Activated CD8-positive, alpha-beta T cell treated with anti-CD3 and anti-CD28 coated beads for 36 hours (primary cell): Measurements from ENCODE around the gene CDC20. TPM values are rescaled to one million over a fixed set of nuclear protein-coding genes. Genes with fewer than 3 reads are reported as not detected.

Experiments
- ATAC-seq: fragments of 200-7000 bp; cut with Tn5 transposase; one replicate; pipeline ENCODE4 v1.10.0; 2021; ENCODE audit warnings: mild to moderate bottlenecking, moderate library complexity
- CTCF ChIA-PET: fragments of 350-600 bp; sonication (Branson Sonifier 250); formaldehyde crosslinking; loops from one replicate; lab custom pipeline; 2021; ENCODE audit warnings: antibody characterized with exemption; lab: Charles Lee
- POLR2A ChIA-PET: fragments of 350-600 bp; sonication (Branson Sonifier 250); formaldehyde crosslinking; loops from one replicate; lab custom pipeline; 2021; ENCODE audit warnings: antibody characterized with exemption; lab: Charles Lee
- DNase-seq: peaks from one replicate; pipeline ENCODE4 v3.0.0-alpha.2; 2020
- H3K27ac Mint-ChIP-seq: one replicate; pipeline ENCODE4 v1.8.0; 2021; ENCODE audit warnings: mild to moderate bottlenecking, mixed read lengths
- H3K27me3 Mint-ChIP-seq: one replicate; pipeline ENCODE4 v1.8.0; 2021; ENCODE audit warnings: mixed read lengths
- H3K36me3 Mint-ChIP-seq: one replicate; pipeline ENCODE4 v1.8.0; 2021; ENCODE audit warnings: low read depth, mixed read lengths
- H3K4me1 Mint-ChIP-seq: one replicate; pipeline ENCODE4 v1.8.0; 2021; ENCODE audit warnings: low read depth, mixed read lengths
- H3K4me3 Mint-ChIP-seq: one replicate; pipeline ENCODE4 v1.8.0; 2021; ENCODE audit warnings: mild to moderate bottlenecking, moderate library complexity, mixed read lengths
- H3K9me3 Mint-ChIP-seq: one replicate; pipeline ENCODE4 v1.8.0; 2021; ENCODE audit warnings: mixed read lengths
- intact Hi-C: fragments of 100-400 bp; cut with micrococcal nuclease; formaldehyde crosslinking; loops from one replicate; pipeline ENCODE4 v1.10.0; 2022
- microRNA-seq: library from miRNA; unstranded; fragments of <30 nt; microRNA quantifications from one replicate; pipeline ENCODE4 v1.2.0, GENCODE V29; 2022; ENCODE audit warnings: borderline microRNAs expressed, borderline replicate concordance
- total RNA-seq, 2 experiments: library from RNA; stranded (reverse); gene quantifications; one replicate each; pipeline ENCODE4 v1.2.3, GENCODE V29; 2021
- TF ChIP-seq, protein P1 (sequence below): fragments of 200-600 bp; IDR thresholded peaks from one replicate; pipeline ENCODE4 v1.8.0; 2022; ENCODE audit warnings: antibody characterized with exemption, mild to moderate bottlenecking

CDC20 gene
- total RNA-seq, 2 experiments from 2014 or later, result 160 to 167 TPM

- DNase-seq (no peak), ATAC-seq (no peak)
- H3K9me3 Mint-ChIP-seq, result no peaks in the 10 kb centered on the region
- H3K27me3 Mint-ChIP-seq, result no peaks in the 10 kb centered on the region
- ChIA-PET CTCF (no interaction called here), POLR2A (interaction anchor here (1.1 kb wide), 1 partner anchor 8 kb away, joined by 4 read pairs; no protein-coding TSS in a partner anchor)
- TF ChIP-seq, protein P1, sequence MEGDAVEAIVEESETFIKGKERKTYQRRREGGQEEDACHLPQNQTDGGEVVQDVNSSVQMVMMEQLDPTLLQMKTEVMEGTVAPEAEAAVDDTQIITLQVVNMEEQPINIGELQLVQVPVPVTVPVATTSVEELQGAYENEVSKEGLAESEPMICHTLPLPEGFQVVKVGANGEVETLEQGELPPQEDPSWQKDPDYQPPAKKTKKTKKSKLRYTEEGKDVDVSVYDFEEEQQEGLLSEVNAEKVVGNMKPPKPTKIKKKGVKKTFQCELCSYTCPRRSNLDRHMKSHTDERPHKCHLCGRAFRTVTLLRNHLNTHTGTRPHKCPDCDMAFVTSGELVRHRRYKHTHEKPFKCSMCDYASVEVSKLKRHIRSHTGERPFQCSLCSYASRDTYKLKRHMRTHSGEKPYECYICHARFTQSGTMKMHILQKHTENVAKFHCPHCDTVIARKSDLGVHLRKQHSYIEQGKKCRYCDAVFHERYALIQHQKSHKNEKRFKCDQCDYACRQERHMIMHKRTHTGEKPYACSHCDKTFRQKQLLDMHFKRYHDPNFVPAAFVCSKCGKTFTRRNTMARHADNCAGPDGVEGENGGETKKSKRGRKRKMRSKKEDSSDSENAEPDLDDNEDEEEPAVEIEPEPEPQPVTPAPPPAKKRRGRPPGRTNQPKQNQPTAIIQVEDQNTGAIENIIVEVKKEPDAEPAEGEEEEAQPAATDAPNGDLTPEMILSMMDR, result no peak
- intact Hi-C loops, result no loop called here
- H3K36me3 Mint-ChIP-seq, result peaks cover 26% of the 10 kb centered on the region
- no peak overlapping the region for H3K27ac Mint-ChIP-seq
- peaks cover 8% of the 10 kb centered on the region for H3K4me1 Mint-ChIP-seq
- H3K4me3 Mint-ChIP-seq, result no peak overlapping the region
Observed at GRCh38 chr1:43404353-43404752, 45.6 kb downstream of the CDC20 start.

- H3K36me3 Mint-ChIP-seq, result peaks cover 30% of the 10 kb centered on the region
- ChIA-PET POLR2A (no interaction called here), CTCF (no interaction called here)
- no peak overlapping the region for H3K27ac Mint-ChIP-seq
- intact Hi-C loops, result no loop called here
- DNase-seq (no peak), ATAC-seq (no peak)
- no peaks in the 10 kb centered on the region for H3K9me3 Mint-ChIP-seq
- peaks cover 8% of the 10 kb centered on the region for H3K4me1 Mint-ChIP-seq
- H3K4me3 Mint-ChIP-seq, result no peak overlapping the region
- no peaks in the 10 kb centered on the region for H3K27me3 Mint-ChIP-seq
- TF ChIP-seq, protein P1, result no peak
Observed at GRCh38 chr1:43405219-43405875, 46.6 kb downstream of the CDC20 start.

DNA sequence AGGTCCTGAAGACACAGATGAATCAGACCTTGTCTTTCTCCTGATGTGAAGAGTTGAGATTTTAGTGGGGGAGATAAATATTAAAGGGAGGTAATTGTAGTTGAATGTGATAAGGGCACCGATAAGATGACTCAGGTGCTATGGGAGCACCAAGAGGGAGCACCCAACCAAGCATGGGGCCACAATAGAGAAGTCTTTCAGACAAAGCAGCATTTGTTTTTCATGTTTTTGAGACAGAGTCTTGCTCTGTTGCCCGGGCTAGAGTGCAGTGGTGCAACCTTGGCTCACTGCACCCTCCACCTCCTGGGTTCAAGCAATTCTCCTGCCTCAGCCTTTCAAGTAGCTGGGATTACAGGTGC is 47.1 kb downstream of the CDC20 start:
- ChIA-PET CTCF (no interaction called here), POLR2A (no interaction called here)
- TF ChIP-seq, protein P1, result no peak
- Mint-ChIP-seq H3K36me3 (peaks cover 32% of the 10 kb centered on the region), H3K9me3 (no peaks in the 10 kb centered on the region), H3K4me1 (peaks cover 8% of the 10 kb centered on the region), H3K27me3 (no peaks in the 10 kb centered on the region), H3K27ac (no peak overlapping the region), H3K4me3 (no peak overlapping the region)
- ATAC-seq (no peak), DNase-seq (no peak)
- intact Hi-C loops, result no loop called here

DNA sequence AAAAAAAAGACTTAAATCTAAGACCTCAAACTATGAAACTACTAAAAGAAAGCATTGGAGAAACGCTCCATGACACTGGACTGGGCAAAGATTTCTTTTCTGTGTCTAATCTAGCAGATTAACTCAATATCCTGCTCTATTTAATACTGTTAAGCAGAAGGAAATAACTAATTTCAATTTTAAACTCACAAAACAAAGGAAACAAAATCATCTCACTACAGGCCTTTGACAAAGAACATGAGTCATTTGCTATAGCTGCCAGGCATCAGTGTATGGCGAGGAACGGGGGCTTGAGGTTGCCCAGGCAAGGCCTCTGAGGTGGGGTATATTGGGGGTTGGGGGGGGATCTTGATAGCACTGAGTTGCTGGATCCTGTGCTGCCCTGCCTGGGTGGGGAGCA is 51.8 kb downstream of the CDC20 start:
- POLR2A ChIA-PET, result interaction anchor here (0.9 kb wide), 1 partner anchor 184 kb away, joined by 3 read pairs; no protein-coding TSS in a partner anchor

More for the DNA sequence above, 51.8 kb downstream of the CDC20 start:
- peaks cover 26% of the 10 kb centered on the region for H3K36me3 Mint-ChIP-seq
- H3K9me3 Mint-ChIP-seq, result no peaks in the 10 kb centered on the region
- H3K4me1 Mint-ChIP-seq, result no peaks in the 10 kb centered on the region
- TF ChIP-seq, protein P1, result no peak
- DNase-seq, result no peak
- CTCF ChIA-PET, result interaction anchor here (6.5 kb wide), 1 partner anchor 184 kb away, joined by 73 read pairs; no protein-coding TSS in a partner anchor
- no peaks in the 10 kb centered on the region for H3K27me3 Mint-ChIP-seq
- no peak overlapping the region for H3K4me3 Mint-ChIP-seq
- ATAC-seq, result no peak
- H3K27ac Mint-ChIP-seq, result no peak overlapping the region
- intact Hi-C loops, result no loop called here

Small RNA genes lying within 50 kb of the gene (microRNA-seq; reads per million reads assigned to microRNA genes)
- 1.2 reads per million for gene MIR6734

Other genes starting within 250 kb of the CDC20 start
- gene EBNA1BP2, start 186.7 kb upstream of the CDC20 start, total RNA-seq, result 100 to 1,000 TPM; 115 TPM
- gene CFAP57, start 186.7 kb upstream of the CDC20 start, total RNA-seq, result under 1 TPM; 0.18 to 0.23 TPM
- gene TMEM125, start 89.0 kb upstream of the CDC20 start, total RNA-seq, result under 1 TPM in 1 of 2 experiments, not detected in 1; 0.81 TPM
- gene C1orf210, start 73.4 kb upstream of the CDC20 start, total RNA-seq, result not detected
- under 1 TPM in 1 of 2 experiments, not detected in 1; 0.25 TPM for gene TIE1, start 58.0 kb upstream of the CDC20 start, total RNA-seq
- not detected for gene MPL, start 21.2 kb upstream of the CDC20 start, total RNA-seq
- gene ELOVL1, start 9.0 kb downstream of the CDC20 start, total RNA-seq, result 10 to 100 TPM; 45.4 to 49.2 TPM
- 10 to 100 TPM; 33.5 to 34.5 TPM for gene MED8, start 30.8 kb downstream of the CDC20 start, total RNA-seq
- 10 to 100 TPM; 30.1 to 33.3 TPM for gene SZT2, start 30.9 kb downstream of the CDC20 start, total RNA-seq
- gene HYI, start 95.0 kb downstream of the CDC20 start, total RNA-seq, result 1 to 10 TPM; 4.1 to 5.6 TPM
- gene PTPRF, start 171.9 kb downstream of the CDC20 start, total RNA-seq, result 1 to 10 TPM; 3.8 to 4.5 TPM